Lower leg skin (tissue), 4 donors: ENCODE measurements around the gene ADGRG6. TPM values are rescaled to one million over a fixed set of nuclear protein-coding genes. Genes with fewer than 3 reads are reported as not detected.
"Not testable (repeated sequence)": the region's sequence is repeated elsewhere in the genome, so short reads cannot be mapped to it uniquely, and the experiment has no call there.

Experiments
- DNase-seq, 2 donors: peaks; one replicate each; pipeline ENCODE4 v3.0.0-alpha.2; 2019; ENCODE audit warnings: low spot score in 2 of 2
- H3K4me3 ChIP-seq: fragments of 200-600 bp; sonication (generic); 2 replicates; pipeline ENCODE4 v1.5.1; 2017; ENCODE audit warnings: mild to moderate bottlenecking, low read depth; ENCODE audit not compliant: poor library complexity, severe bottlenecking
- CTCF ChIP-seq, 3 donors: fragments of 450-650 bp; IDR thresholded peaks; one replicate each; pipeline ENCODE4 v1.5.1; 2016; ENCODE audit warnings: antibody characterized with exemption in 3 of 3, mild to moderate bottlenecking in 3 of 3, moderate library complexity in 2 of 3
- POLR2A ChIP-seq, 2 donors: fragments of 450-650 bp; IDR thresholded peaks; one replicate each; pipeline ENCODE4 v1.6.1; 2016 to 2017; ENCODE audit warnings: antibody characterized with exemption in 2 of 2, mild to moderate bottlenecking in 1 of 2, moderate library complexity in 1 of 2
- whole genome bisulfite sequencing, 2 donors: methylation state at CpG; one replicate each; pipeline ENCODE4 v1.1.5; 2018; 5-methylcytosine and 5-hydroxymethylcytosine counted together
- intact Hi-C: fragments of 100-400 bp; cut with DNase I; formaldehyde crosslinking; loops from one replicate; pipeline ENCODE4 v1.15.0; 2023; ENCODE audit warnings: low total_unique reads
- total RNA-seq, 4 donors: library from RNA; depleted of rRNA; stranded (reverse); fragments of >200 nt; gene quantifications; one replicate each; pipeline ENCODE4 v1.1.0, GENCODE V29; 2016

Gene ADGRG6
- total RNA-seq, 4 donors from 2014 or later: 41.8 to 54.8 (median 50.0) TPM

- 73 to 74% methylated on average over 2 of the region's 2 CpGs for WGBS, 2 donors
- H3K4me3 ChIP-seq: no peak overlapping the region
- DNase-seq: no peak
- no peak for TF ChIP-seq CTCF (IDR thresholded peaks at IDR 0.05)
- no peak for TF ChIP-seq POLR2A (IDR thresholded peaks at IDR 0.05)
- intact Hi-C loops: no loop called here
These were observed 144.4 kb downstream of the ADGRG6 start for GRCh38 chr6:142446168-142446567.

- whole genome bisulfite sequencing, 2 donors: 88% methylated on average over 4 of the region's 4 CpGs
- TF ChIP-seq CTCF (IDR thresholded peaks at IDR 0.05) (no peak), POLR2A (IDR thresholded peaks at IDR 0.05) (no peak)
- intact Hi-C loops: no loop called here
- DNase-seq: no peak
- H3K4me3 ChIP-seq: no peak overlapping the region
These were observed 144.8 kb downstream of the ADGRG6 start for GRCh38 chr6:142446576-142446975.

DNA sequence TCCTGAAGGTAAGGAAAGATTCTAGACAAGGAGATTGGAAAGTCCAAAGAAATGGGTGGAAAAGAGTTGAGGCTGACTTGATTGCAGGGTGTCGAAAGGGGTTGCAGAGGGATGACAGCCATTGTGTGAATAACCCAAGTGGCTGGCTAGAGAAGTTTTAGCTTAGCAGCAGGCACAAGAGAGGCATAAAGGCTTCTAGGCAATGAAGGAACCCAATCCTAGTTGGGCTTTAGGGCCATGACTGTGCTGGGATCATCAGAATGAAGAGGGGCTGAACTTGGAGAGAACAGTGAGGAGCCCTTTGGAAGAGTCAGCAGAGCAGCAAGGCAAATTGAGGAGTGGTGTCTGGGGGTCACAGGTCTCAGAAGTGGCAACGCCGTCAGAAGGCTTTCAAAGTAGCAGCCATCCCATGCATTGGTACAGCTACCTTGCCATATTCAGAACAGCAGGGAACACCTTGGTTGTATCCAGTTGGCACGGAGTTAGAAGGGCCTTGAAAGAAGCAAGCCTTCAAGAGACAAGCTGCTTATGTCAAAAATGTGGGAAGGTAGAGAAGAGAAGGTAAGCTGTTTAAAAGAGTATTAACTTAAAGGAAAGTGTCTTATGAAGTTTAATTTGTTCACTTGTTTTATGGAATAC is 146.4 kb downstream of the ADGRG6 start:
- WGBS, 2 donors: 96 to 98% methylated on average over 4 of the region's 4 CpGs
- no peak overlapping the region for H3K4me3 ChIP-seq
- DNase-seq: no peak
- TF ChIP-seq CTCF (IDR thresholded peaks at IDR 0.05) (no peak), POLR2A (IDR thresholded peaks at IDR 0.05) (no peak)
- intact Hi-C loops: no loop called here

GRCh38 chr6:142450856-142451255 is 149.0 kb downstream of the ADGRG6 start:
- H3K4me3 ChIP-seq, DNase-seq, intact Hi-C loops: not testable (repeated sequence)
- WGBS, 2 donors: 88 to 90% methylated on average over 5 of the region's 5 CpGs

GRCh38 chr6:142452993-142453392 is 151.2 kb downstream of the ADGRG6 start:
- 82 to 83% methylated on average over 2 of the region's 2 CpGs for WGBS, 2 donors
- intact Hi-C loops: no loop called here
- no peak for DNase-seq

GRCh38 chr6:142454196-142454595 is 152.4 kb downstream of the ADGRG6 start:
- H3K4me3 ChIP-seq, DNase-seq, intact Hi-C loops: not testable (repeated sequence)
- WGBS, 2 donors: 68% methylated on average over 1 of the region's 1 CpG

More at GRCh38 chr6:142452993-142453392, 151.2 kb downstream of the ADGRG6 start:
- TF ChIP-seq CTCF (IDR thresholded peaks at IDR 0.05) (no peak), POLR2A (IDR thresholded peaks at IDR 0.05) (no peak)
- no peak overlapping the region for H3K4me3 ChIP-seq

DNA sequence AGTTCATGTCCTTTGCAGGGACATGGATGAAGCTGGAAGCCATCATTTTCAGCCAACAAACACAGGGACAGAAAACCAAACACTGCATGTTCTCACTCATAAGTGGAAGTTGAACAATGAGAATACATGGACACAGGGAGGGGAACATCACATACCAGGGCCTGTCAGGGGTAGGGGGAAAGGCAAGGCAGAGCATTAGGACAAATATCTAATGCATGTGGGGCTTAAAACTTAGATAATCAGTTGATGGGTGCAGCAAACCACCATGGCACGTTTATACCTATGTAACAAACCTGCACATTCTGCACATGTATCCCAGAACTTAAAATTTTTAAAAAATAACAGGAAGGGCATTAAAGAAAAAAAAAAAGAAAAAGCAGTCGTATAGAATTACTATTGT is 153.0 kb downstream of the ADGRG6 start:
- DNase-seq, H3K4me3 ChIP-seq, intact Hi-C loops: not testable (repeated sequence)
- WGBS, 2 donors: 70 to 81% methylated on average over 2 of the region's 2 CpGs
